RWPE2 (cell line): Measurements from ENCODE around the gene IL34.
A peak's percentile ranks its signal among the peaks of the same experiment; 100 is the strongest.

Experiments used
- ATAC-seq: fragments of 200-7000 bp; cut with Tn5 transposase; 3 replicates; pipeline ENCODE4 v1.9.1; 2021; ENCODE audit warnings: low read depth
- DNase-seq: peaks from one replicate; pipeline ENCODE4 v3.0.0-alpha.2; 2020; ENCODE audit warnings: low spot score
- H3K27ac ChIP-seq: fragments of 450-650 bp; 2 replicates; pipeline ENCODE4 v1.5.1; 2017; ENCODE audit warnings: mild to moderate bottlenecking; ENCODE audit not compliant: poor library complexity, severe bottlenecking
- H3K27me3 ChIP-seq: fragments of 250-450 bp; sonication (Bioruptor Pico); 2 replicates; pipeline ENCODE4 v1.5.1; 2021; ENCODE audit warnings: mild to moderate bottlenecking, moderate library complexity; ENCODE audit not compliant: insufficient read depth, poor library complexity, severe bottlenecking
- H3K36me3 ChIP-seq: fragments of 250-450 bp; sonication (Bioruptor Pico); 2 replicates; pipeline ENCODE4 v1.5.1; 2020; ENCODE audit warnings: low read depth, mild to moderate bottlenecking, moderate library complexity
- H3K4me1 ChIP-seq: fragments of 250-450 bp; sonication (Bioruptor Pico); 2 replicates; pipeline ENCODE4 v1.5.1; 2021; ENCODE audit warnings: mild to moderate bottlenecking, moderate library complexity; ENCODE audit not compliant: insufficient read depth, poor library complexity, severe bottlenecking
- H3K4me3 ChIP-seq: fragments of 250-450 bp; sonication (Bioruptor Pico); 2 replicates; pipeline ENCODE4 v1.5.1; 2021; ENCODE audit warnings: mild to moderate bottlenecking, moderate library complexity; ENCODE audit not compliant: severe bottlenecking
- H3K9me3 ChIP-seq: fragments of 250-450 bp; sonication (Bioruptor Pico); 2 replicates; pipeline ENCODE4 v1.5.1; 2021; ENCODE audit warnings: mild to moderate bottlenecking, moderate library complexity; ENCODE audit not compliant: severe bottlenecking
- CTCF ChIP-seq: fragments of 450-650 bp; IDR thresholded peaks from one replicate; pipeline ENCODE4 v1.5.1; 2017; ENCODE audit warnings: mild to moderate bottlenecking, moderate library complexity; ENCODE audit not compliant: poor library complexity, severe bottlenecking

Gene IL34

DNA sequence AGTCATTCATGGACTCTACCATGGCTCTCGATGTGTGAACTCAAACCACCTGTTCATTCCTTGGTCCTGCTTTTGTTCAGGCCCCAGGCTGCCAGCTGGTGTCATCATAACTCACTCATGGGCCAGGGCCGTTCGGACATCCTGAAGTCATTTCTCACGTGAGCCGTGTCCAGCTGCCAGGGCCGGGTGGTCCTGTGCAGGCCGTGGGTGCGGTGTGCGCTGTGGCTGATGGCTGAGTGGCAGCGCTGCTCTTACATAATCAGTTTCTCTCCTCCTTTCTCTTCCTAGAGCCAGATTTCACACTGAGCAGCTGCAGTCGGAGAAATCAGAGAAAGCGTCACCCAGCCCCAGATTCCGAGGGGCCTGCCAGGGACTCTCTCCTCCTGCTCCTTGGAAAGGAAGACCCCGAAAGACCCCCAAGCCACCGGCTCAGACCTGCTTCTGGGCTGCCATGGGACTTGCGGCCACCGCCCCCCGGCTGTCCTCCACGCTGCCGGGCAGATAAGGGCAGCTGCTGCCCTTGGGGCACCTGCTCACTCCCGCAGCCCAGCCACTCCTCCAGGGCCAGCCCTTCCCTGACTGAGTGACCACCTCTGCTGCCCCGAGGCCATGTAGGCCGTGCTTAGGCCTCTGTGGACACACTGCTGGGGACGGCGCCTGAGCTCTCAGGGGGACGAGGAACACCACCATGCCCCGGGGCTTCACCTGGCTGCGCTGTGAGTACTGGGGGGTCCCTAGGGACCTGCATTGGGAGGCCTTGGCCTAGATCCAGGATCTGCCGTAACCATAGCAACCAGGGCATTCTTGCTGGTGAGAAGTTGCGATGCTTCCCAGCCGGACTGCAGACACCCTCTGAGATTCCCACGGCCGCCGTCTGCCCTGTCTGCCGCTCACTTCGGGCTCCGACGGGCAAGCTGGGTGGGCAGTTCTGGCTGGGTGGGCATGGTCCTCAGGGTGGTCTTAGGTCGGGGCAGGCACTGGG, at the start of gene IL34:
Gene IL34, plus strand, starts transcription at position 300 of the 982 bp plus-strand sequence. Its CDS starts 389 bp downstream, at position 689.
- Histone ChIP-seq H3K9me3 (no peaks in the 10 kb centered on the region), H3K27me3 (no peaks in the 10 kb centered on the region), H3K4me1 (no peaks in the 10 kb centered on the region), H3K4me3 (no peak within 1 kb of the TSS), H3K36me3 (no peaks in the 10 kb centered on the region), H3K27ac (no peak within 1 kb of the TSS)
- TF ChIP-seq CTCF, result no peak
- ATAC-seq (no peak), DNase-seq (peak; percentile 61)

GRCh38 chr16:70597135-70597835, 49.1 kb upstream of the IL34 start:
- ATAC-seq, result no peak
- TF ChIP-seq CTCF, result no peak
- no peaks in the 10 kb centered on the region for H3K27me3 ChIP-seq

GRCh38 chr16:70598937-70599503, 47.3 kb upstream of the IL34 start:
- Histone ChIP-seq H3K9me3 (no peaks in the 10 kb centered on the region), H3K27ac (no peak overlapping the region), H3K27me3 (no peaks in the 10 kb centered on the region), H3K4me1 (no peaks in the 10 kb centered on the region), H3K4me3 (no peak overlapping the region), H3K36me3 (no peaks in the 10 kb centered on the region)
- DNase-seq (no peak), ATAC-seq (no peak)
- TF ChIP-seq CTCF, result no peak

More at GRCh38 chr16:70597135-70597835, 49.1 kb upstream of the IL34 start:
- DNase-seq, result no peak
- H3K4me3 ChIP-seq, result no peak overlapping the region
- no peaks in the 10 kb centered on the region for H3K36me3 ChIP-seq
- H3K27ac ChIP-seq, result no peak overlapping the region
- H3K4me1 ChIP-seq, result no peaks in the 10 kb centered on the region
- no peaks in the 10 kb centered on the region for H3K9me3 ChIP-seq

DNA sequence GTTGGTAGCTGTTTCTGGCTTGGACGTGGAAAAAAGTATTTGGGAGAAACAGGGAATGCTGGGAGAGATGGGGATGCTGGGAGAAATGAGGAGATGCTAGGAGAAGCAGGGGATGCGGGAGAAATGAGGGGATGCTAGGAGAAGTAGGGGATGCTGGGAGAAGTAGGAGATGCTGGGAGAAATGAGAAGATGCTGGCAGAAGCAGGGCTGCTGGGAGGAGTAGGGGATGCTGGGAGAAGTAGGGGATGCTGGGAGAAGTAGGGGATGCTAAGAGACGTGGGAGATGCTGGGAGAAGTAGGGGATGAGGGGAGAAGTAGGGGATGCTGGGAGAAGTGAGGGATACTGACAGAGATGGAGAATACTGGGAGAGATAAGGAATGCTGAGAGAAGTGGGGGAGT, 45.6 kb upstream of the IL34 start:
- Histone ChIP-seq H3K27me3 (no peaks in the 10 kb centered on the region), H3K36me3 (no peaks in the 10 kb centered on the region), H3K9me3 (no peaks in the 10 kb centered on the region), H3K27ac (no peak overlapping the region), H3K4me1 (no peaks in the 10 kb centered on the region), H3K4me3 (no peak overlapping the region)
- ATAC-seq (no peak), DNase-seq (no peak)
- no peak for TF ChIP-seq CTCF
